ENCODE data around the gene PHACTR2. TPM values are rescaled to one million over a fixed set of nuclear protein-coding genes. Genes with fewer than 3 reads are reported as not detected.
"Not testable (repeated sequence)": the region's sequence is repeated elsewhere in the genome, so short reads cannot be mapped to it uniquely, and the experiment has no call there.

The PHACTR2 gene
- total RNA-seq, 1 donor from 2014 or later: 110 TPM

DNA sequence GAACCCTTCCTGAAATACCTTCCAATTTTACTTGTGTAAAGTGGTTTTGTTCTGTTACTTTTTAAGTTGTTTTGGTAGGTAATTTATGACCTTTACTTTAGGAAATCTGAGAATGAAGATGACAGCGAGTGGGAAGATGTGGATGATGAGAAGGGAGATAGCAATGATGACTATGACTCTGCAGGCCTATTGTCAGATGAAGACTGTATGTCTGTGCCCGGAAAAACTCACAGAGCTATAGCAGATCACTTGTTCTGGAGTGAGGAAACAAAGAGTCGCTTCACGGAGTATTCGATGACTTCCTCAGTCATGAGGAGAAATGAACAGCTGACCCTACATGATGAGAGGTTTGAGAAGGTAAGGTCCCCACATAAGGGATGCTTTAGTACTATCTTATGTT, 179.9 kb downstream of the PHACTR2 start:
- Mint-ChIP-seq H3K4me3 (ENCODE audit: unreplicated experiment) (no peak overlapping the region), H3K27ac (ENCODE audit: unreplicated experiment) (no peak overlapping the region), H3K9me3 (ENCODE audit: low read depth) (peaks cover 20% of the 10 kb centered on the region), H3K36me3 (ENCODE audit: low read depth) (peaks cover 73% of the 10 kb centered on the region), H3K4me1 (ENCODE audit: low read depth) (no peaks in the 10 kb centered on the region), H3K27me3 (ENCODE audit: low read depth) (no peaks in the 10 kb centered on the region)
- no peak for DNase-seq (ENCODE audit: low spot score)
- TF ChIP-seq, protein P1, sequence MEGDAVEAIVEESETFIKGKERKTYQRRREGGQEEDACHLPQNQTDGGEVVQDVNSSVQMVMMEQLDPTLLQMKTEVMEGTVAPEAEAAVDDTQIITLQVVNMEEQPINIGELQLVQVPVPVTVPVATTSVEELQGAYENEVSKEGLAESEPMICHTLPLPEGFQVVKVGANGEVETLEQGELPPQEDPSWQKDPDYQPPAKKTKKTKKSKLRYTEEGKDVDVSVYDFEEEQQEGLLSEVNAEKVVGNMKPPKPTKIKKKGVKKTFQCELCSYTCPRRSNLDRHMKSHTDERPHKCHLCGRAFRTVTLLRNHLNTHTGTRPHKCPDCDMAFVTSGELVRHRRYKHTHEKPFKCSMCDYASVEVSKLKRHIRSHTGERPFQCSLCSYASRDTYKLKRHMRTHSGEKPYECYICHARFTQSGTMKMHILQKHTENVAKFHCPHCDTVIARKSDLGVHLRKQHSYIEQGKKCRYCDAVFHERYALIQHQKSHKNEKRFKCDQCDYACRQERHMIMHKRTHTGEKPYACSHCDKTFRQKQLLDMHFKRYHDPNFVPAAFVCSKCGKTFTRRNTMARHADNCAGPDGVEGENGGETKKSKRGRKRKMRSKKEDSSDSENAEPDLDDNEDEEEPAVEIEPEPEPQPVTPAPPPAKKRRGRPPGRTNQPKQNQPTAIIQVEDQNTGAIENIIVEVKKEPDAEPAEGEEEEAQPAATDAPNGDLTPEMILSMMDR (IDR thresholded peaks at IDR 0.05): no peak

DNA sequence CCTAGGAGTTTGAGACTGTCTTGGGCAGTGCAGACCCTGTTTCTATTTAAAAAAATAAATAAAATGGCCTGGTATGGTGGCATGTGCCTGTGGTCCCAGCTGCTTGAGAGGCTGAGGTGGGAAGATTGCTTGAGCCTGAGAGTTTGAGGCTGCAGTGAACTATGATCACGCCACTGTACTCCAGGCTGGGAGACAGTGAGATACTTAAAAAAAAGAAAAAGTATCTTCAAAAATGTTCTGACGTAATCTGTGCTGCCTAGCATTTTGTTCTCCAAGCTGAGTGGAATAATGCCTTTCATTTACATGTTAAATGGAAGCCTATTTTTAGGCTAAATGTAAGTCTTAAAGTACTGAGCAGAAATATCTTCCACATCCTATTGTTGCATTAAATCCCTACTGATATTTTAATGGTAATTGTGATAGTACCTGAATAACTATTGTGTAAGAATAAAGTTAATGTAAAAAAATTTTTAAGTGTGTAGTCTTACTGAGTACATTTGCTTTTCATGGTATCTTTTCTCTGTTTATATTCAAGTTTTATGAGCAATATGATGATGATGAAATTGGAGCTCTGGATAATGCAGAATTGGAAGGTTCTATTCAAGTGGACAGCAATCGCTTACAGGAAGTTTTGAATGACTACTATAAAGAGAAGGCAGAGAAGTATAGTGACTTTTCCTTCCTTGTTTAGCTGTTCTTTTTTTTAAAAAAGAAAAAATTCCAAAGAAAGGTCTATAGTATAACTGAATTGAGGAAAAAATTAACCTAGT, 182.3 kb downstream of the PHACTR2 start:
- Mint-ChIP-seq H3K36me3 (ENCODE audit: low read depth) (peaks cover 62% of the 10 kb centered on the region), H3K27me3 (ENCODE audit: low read depth) (no peaks in the 10 kb centered on the region), H3K9me3 (ENCODE audit: low read depth) (peaks cover 1% of the 10 kb centered on the region), H3K4me3 (ENCODE audit: unreplicated experiment) (no peak overlapping the region), H3K4me1 (ENCODE audit: low read depth) (no peaks in the 10 kb centered on the region), H3K27ac (ENCODE audit: unreplicated experiment) (no peak overlapping the region)
- DNase-seq (ENCODE audit: low spot score): no peak
- TF ChIP-seq, protein P1 (IDR thresholded peaks at IDR 0.05): no peak

DNA sequence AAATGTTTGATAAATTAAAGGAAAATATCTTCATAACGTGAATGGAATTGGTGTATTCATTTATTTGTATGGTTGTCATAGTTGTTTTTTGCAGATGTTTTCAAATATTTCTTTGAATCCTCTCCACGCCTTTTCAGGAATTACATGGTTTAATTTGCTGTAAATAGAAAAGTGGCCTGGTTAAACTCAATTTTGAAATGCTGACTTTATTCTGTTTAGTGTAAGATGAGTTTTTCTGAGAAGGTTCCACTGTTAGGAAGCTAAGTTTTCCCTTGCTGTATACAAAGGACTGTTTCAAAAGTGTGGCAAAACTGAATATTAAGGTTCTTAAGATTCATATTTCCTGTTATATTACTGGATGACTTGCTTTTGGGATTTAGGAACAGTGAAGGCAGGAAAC, 186.0 kb downstream of the PHACTR2 start:
- peaks cover 38% of the 10 kb centered on the region for H3K36me3 Mint-ChIP-seq (ENCODE audit: low read depth)
- H3K27ac Mint-ChIP-seq (ENCODE audit: unreplicated experiment): no peak overlapping the region
- no peak overlapping the region for H3K4me3 Mint-ChIP-seq (ENCODE audit: unreplicated experiment)
- peaks cover 8% of the 10 kb centered on the region for H3K9me3 Mint-ChIP-seq (ENCODE audit: low read depth)
- H3K4me1 Mint-ChIP-seq (ENCODE audit: low read depth): no peaks in the 10 kb centered on the region
- TF ChIP-seq, protein P1 (IDR thresholded peaks at IDR 0.05): no peak
- no peaks in the 10 kb centered on the region for H3K27me3 Mint-ChIP-seq (ENCODE audit: low read depth)
- DNase-seq (ENCODE audit: low spot score): no peak

GRCh38 chr6:143864234-143864633, 186.5 kb downstream of the PHACTR2 start, which contains the start of gene ZC2HC1B:
TSS of gene ZC2HC1B (plus strand) at chr6:143864474. CDS start at chr6:143864540, 66 bp downstream.
- DNase-seq (ENCODE audit: low spot score): no peak
- Mint-ChIP-seq H3K9me3 (ENCODE audit: low read depth) (peaks cover 13% of the 10 kb centered on the region), H3K4me3 (ENCODE audit: unreplicated experiment) (no peak within 1 kb of the TSS), H3K36me3 (ENCODE audit: low read depth) (peaks cover 34% of the 10 kb centered on the region), H3K4me1 (ENCODE audit: low read depth) (no peaks in the 10 kb centered on the region), H3K27ac (ENCODE audit: unreplicated experiment) (no peak within 1 kb of the TSS), H3K27me3 (ENCODE audit: low read depth) (no peaks in the 10 kb centered on the region)
- TF ChIP-seq, protein P1 (IDR thresholded peaks at IDR 0.05): no peak

DNA sequence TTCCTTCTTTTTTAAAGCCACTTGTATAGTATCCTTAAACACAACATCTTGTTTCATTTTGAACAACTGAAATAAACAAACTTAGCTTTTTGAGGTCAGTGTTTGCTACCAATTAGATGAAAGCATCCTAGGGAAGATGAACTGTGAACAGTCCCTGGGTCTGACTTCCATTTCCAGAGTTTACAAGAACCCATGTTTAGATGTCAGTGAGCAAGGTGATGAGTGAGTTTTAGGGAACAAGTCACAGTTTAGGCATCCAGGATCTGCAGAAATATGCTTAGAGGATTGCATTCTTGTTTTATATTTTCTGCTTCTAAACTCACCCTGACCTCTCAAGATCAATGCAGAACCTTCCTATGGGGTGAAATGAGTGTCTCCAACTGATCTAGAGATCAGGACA, 189.5 kb downstream of the PHACTR2 start:
- Mint-ChIP-seq H3K9me3 (ENCODE audit: low read depth) (peaks cover 17% of the 10 kb centered on the region), H3K27ac (ENCODE audit: unreplicated experiment) (no peak overlapping the region), H3K4me3 (ENCODE audit: unreplicated experiment) (no peak overlapping the region), H3K4me1 (ENCODE audit: low read depth) (no peaks in the 10 kb centered on the region), H3K27me3 (ENCODE audit: low read depth) (no peaks in the 10 kb centered on the region), H3K36me3 (ENCODE audit: low read depth) (peaks cover 24% of the 10 kb centered on the region)
- no peak for DNase-seq (ENCODE audit: low spot score)
- TF ChIP-seq, protein P1 (IDR thresholded peaks at IDR 0.05): no peak

GRCh38 chr6:143868808-143869207, 191.0 kb downstream of the PHACTR2 start:
- not testable (repeated sequence) for DNase-seq (ENCODE audit: low spot score); H3K27me3 Mint-ChIP-seq (ENCODE audit: low read depth); H3K27ac Mint-ChIP-seq (ENCODE audit: unreplicated experiment); H3K4me3 Mint-ChIP-seq (ENCODE audit: unreplicated experiment); H3K4me1 Mint-ChIP-seq (ENCODE audit: low read depth)
- H3K9me3 Mint-ChIP-seq (ENCODE audit: low read depth): peaks cover 18% of the 10 kb centered on the region
- peaks cover 16% of the 10 kb centered on the region for H3K36me3 Mint-ChIP-seq (ENCODE audit: low read depth)

DNA sequence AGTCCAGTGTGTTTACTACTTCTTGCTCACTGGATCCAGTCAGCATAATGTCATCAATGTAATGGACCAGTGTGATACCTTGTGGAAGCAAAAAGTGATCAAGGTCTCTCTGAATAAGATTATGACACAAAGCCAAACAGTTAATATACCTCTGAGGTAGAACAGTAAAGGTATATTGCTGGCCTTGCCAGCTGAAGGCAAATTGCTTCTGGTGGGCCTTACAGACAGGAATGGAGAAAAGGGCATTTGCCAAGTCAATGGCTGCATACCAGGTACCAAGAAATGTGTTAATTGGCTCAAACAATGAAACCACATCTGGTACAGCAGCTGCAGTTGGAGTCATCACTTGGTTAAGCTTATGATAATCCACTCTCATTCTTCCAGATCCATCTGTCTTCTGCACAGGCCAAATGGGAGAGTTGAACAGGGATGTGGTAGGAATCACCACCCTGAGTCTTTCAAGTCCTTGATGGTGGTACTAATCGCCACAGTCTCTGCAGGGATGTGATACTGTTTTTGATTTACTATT, 193.5 kb downstream of the PHACTR2 start:
- not testable (repeated sequence) for H3K4me3 Mint-ChIP-seq (ENCODE audit: unreplicated experiment); H3K27ac Mint-ChIP-seq (ENCODE audit: unreplicated experiment); H3K27me3 Mint-ChIP-seq (ENCODE audit: low read depth); DNase-seq (ENCODE audit: low spot score); H3K36me3 Mint-ChIP-seq (ENCODE audit: low read depth); H3K4me1 Mint-ChIP-seq (ENCODE audit: low read depth)
- peaks cover 37% of the 10 kb centered on the region for H3K9me3 Mint-ChIP-seq (ENCODE audit: low read depth)
